Esophagus squamous epithelium (tissue), 5 donors: ENCODE measurements around the gene CBR3. TPM values are rescaled to one million over a fixed set of nuclear protein-coding genes. Genes with fewer than 3 reads are reported as not detected.
A peak's percentile ranks its signal among the peaks of the same experiment; 100 is the strongest.

Experiments
- DNase-seq: peaks from one replicate; lab custom pipeline; 2025; lab: John Stamatoyannopoulos, UW
- H3K27ac ChIP-seq, 4 donors: fragments of 200-600 bp; sonication (generic); one replicate each; pipeline ENCODE4 v1.5.1; 2016 to 2019; ENCODE audit warnings: mild to moderate bottlenecking in 1 of 4
- H3K27me3 ChIP-seq, 4 donors: fragments of 200-600 bp; sonication (generic); 1 replicate in 3 of 4; 2 replicates in 1 of 4; pipeline versions ENCODE4 v1.5.1 to v1.6.0; 2017 to 2021; ENCODE audit warnings: antibody characterized with exemption in 1 of 4
- H3K36me3 ChIP-seq, 3 donors: fragments of 200-600 bp; sonication (generic); one replicate each; pipeline ENCODE4 v1.5.1; 2016 to 2019
- H3K4me1 ChIP-seq, 3 donors: fragments of 200-600 bp; sonication (generic); one replicate each; pipeline ENCODE4 v1.5.1; 2017 to 2019
- H3K4me3 ChIP-seq, 4 donors: fragments of 200-600 bp; sonication (generic); 1 replicate in 3 of 4; 2 replicates in 1 of 4; pipeline ENCODE4 v1.5.1; 2016 to 2019; ENCODE audit warnings: mild to moderate bottlenecking in 2 of 4, moderate library complexity in 1 of 4
- H3K9me3 ChIP-seq, 3 donors: fragments of 200-600 bp; sonication (generic); one replicate each; pipeline ENCODE4 v1.5.1; 2016 to 2019
- CTCF ChIP-seq, 6 experiments: fragments of 450-650 bp in 4 of 6; fragments of 200-600 bp in 2 of 6; sonication (generic) in 2 of 6; IDR thresholded peaks; one replicate each; pipeline ENCODE4 v1.5.1; 2016 to 2019; ENCODE audit warnings: antibody characterized with exemption in 6 of 6, mild to moderate bottlenecking in 4 of 6, moderate library complexity in 4 of 6
- POLR2A ChIP-seq, 4 donors: fragments of 450-650 bp; IDR thresholded peaks; one replicate each; pipeline ENCODE4 v1.6.1; 2017; ENCODE audit warnings: antibody characterized with exemption in 4 of 4, mild to moderate bottlenecking in 4 of 4, moderate library complexity in 3 of 4
- WGBS, 2 donors: methylation state at CpG; one replicate each; pipeline ENCODE4 v1.1.5; 2018; 5-methylcytosine and 5-hydroxymethylcytosine counted together
- intact Hi-C: fragments of 100-400 bp; cut with DNase I; formaldehyde crosslinking; loops from one replicate; pipeline ENCODE4 v1.15.0; 2022
- total RNA-seq, 4 donors: library from RNA; depleted of rRNA; stranded (reverse); fragments of >200 nt; gene quantifications; one replicate each; pipeline ENCODE4 v1.1.0, GENCODE V29; 2016
- donor health status: DM: yes; HTN: yes; CAD: no.

CBR3 gene
- total RNA-seq, 4 donors from 2014 or later, result 67.3 to 158 (median 122) TPM

- intact Hi-C loops, result no loop called here
- Histone ChIP-seq H3K9me3 (no peaks in the 10 kb centered on the region), H3K36me3 (peaks cover 0 to 24% (median 0%) of the 10 kb centered on the region in 3 donors), H3K4me3 (no peak overlapping the region), H3K27ac (peak overlapping the region in 3 of 4 donors; percentile 62 to 84 (median 80)), H3K27me3 (no peaks in the 10 kb centered on the region), H3K4me1 (peaks cover 22 to 84% (median 23%) of the 10 kb centered on the region in 3 donors)
- TF ChIP-seq CTCF (IDR thresholded peaks at IDR 0.05) (no peak), POLR2A (IDR thresholded peaks at IDR 0.05) (no peak)
- 34 to 36% methylated on average over 2 of the region's 2 CpGs for WGBS, 2 donors
- DNase-seq, result no peak
Observed at GRCh38 chr21:36188937-36189336, 54.1 kb downstream of the CBR3 start.

- Histone ChIP-seq H3K9me3 (no peaks in the 10 kb centered on the region), H3K27ac (peak overlapping the region; percentile 2 to 84 (median 71)), H3K27me3 (no peaks in the 10 kb centered on the region), H3K36me3 (peaks cover 0 to 10% (median 0%) of the 10 kb centered on the region in 3 donors), H3K4me1 (peaks cover 22 to 96% (median 32%) of the 10 kb centered on the region in 3 donors), H3K4me3 (no peak overlapping the region)
- intact Hi-C loops, result no loop called here
- WGBS, 2 donors, result 75 to 88% methylated on average over 2 to 4 of the region's 4 CpGs
- DNase-seq, result no peak
- no peak for TF ChIP-seq POLR2A (IDR thresholded peaks at IDR 0.05)
- no peak for TF ChIP-seq CTCF (IDR thresholded peaks at IDR 0.05)
Observed at GRCh38 chr21:36190736-36191135, 55.9 kb downstream of the CBR3 start.

DNA sequence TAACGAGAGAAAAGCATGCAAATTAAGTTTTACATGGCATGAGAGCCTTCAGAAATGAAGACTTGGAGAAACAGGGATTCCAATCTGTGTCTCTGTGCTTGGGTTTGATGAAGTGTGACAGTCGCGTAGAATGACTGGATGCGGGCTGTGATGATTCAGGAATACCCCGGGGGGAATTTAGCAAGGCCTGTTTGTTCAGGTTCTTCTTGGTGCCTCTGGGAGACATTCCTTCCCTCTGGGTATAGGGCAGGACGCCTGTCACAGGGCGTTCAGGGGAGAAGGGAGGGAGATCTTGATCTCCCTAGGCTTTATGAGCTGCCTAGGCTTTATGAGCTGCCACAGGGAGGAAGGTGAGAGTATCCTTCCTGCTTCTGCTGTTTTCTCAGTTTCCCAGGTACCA, 58.3 kb downstream of the CBR3 start:
- Histone ChIP-seq H3K4me1 (peaks cover 13 to 71% (median 26%) of the 10 kb centered on the region in 3 donors), H3K27me3 (no peaks in the 10 kb centered on the region), H3K9me3 (no peaks in the 10 kb centered on the region), H3K4me3 (no peak overlapping the region), H3K36me3 (no peaks in the 10 kb centered on the region), H3K27ac (peak overlapping the region; percentile 31 to 84 (median 54))
- DNase-seq, result no peak
- intact Hi-C loops, result no loop called here
- no peak for TF ChIP-seq CTCF (IDR thresholded peaks at IDR 0.05)
- no peak for TF ChIP-seq POLR2A (IDR thresholded peaks at IDR 0.05)
- 41 to 79% methylated on average over 7 of the region's 7 CpGs for WGBS, 2 donors

DNA sequence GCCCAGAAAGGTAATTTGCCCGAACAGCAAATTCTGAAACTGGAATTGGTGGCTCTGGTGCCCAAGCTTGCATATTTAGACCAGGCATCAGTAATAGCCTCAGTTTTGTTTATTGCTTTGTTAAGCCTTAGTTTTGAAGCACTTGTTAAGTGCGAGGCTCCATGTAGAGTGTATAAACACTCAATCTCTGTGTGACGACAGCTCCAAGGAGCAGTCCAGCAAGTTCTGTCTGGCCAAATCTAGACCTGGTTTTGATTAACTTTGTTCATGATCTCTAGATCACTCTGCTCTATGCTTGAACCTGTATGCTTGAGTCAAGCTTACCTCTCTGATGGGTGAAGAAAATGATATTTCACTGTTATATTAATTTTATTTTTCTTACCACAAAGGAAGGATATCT, 59.1 kb downstream of the CBR3 start:
- TF ChIP-seq POLR2A (IDR thresholded peaks at IDR 0.05), result no peak
- no peak for TF ChIP-seq CTCF (IDR thresholded peaks at IDR 0.05)
- 58 to 62% methylated on average over 3 of the region's 3 CpGs for WGBS, 2 donors
- intact Hi-C loops, result no loop called here
- H3K4me1 ChIP-seq, result peaks cover 5 to 63% (median 22%) of the 10 kb centered on the region in 3 donors
- H3K27ac ChIP-seq, result peak overlapping the region in 3 of 4 donors; percentile 41 to 84 (median 67)
- DNase-seq, result no peak
- H3K27me3 ChIP-seq, result no peaks in the 10 kb centered on the region
- H3K36me3 ChIP-seq, result peaks cover 0 to 6% (median 0%) of the 10 kb centered on the region in 3 donors
- no peaks in the 10 kb centered on the region for H3K9me3 ChIP-seq
- no peak overlapping the region for H3K4me3 ChIP-seq

DNA sequence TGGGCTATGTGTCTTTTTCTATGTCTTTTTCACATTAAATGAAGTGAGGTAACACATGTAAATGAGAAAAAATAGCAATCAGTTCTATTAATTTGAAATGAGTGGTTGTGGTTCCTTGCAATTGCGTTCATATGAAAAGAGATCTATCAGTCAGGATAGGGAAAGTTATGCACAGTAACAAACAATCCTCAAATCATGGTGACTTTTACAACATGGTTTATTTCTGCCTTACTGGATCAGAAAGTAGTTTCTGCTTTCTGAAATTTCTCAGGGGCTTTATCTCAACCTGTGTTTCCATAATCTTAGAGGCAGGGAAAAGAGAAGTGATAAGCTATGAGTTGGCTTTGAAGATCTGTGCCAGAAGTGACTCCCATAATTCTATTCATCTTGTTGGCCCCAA, 60.7 kb downstream of the CBR3 start:
- Histone ChIP-seq H3K4me1 (peaks cover 0 to 47% (median 15%) of the 10 kb centered on the region in 3 donors), H3K27me3 (no peaks in the 10 kb centered on the region), H3K9me3 (no peaks in the 10 kb centered on the region), H3K27ac (no peak overlapping the region), H3K36me3 (peaks cover 0 to 22% (median 3%) of the 10 kb centered on the region in 3 donors), H3K4me3 (no peak overlapping the region)
- intact Hi-C loops, result no loop called here
- WGBS, 2 donors, result 86 to 95% methylated on average over 1 of the region's 1 CpG
- no peak for TF ChIP-seq POLR2A (IDR thresholded peaks at IDR 0.05)
- TF ChIP-seq CTCF (IDR thresholded peaks at IDR 0.05), result no peak
- no peak for DNase-seq

Other genes with a start within 250 kb of the CBR3 start
- gene SETD4, start 74.6 kb upstream of the CBR3 start, total RNA-seq, result 10 to 100 TPM in 3 of 4 donors, 1 to 10 TPM in 1; 9.9 to 30.1 (median 14.6) TPM
- 100 to 1,000 TPM; 320 to 932 (median 584) TPM for gene CBR1, start 65.1 kb upstream of the CBR3 start, total RNA-seq
- 10 to 100 TPM; 18.5 to 36.7 (median 26.2) TPM for gene DOP1B, start 21.7 kb downstream of the CBR3 start, total RNA-seq
- 10 to 100 TPM; 31.9 to 50.5 (median 43.1) TPM for gene MORC3, start 185.1 kb downstream of the CBR3 start, total RNA-seq